KMS-11 (cell line): ENCODE measurements around the gene CFTR.

Experiments
- H2AFZ ChIP-seq: fragments of 200-600 bp; sonication (generic); 2 replicates; pipeline ENCODE4 v1.6.1; 2016; ENCODE audit warnings: antibody characterized with exemption, mixed run types, low read depth
- H3K27ac ChIP-seq: fragments of 200-600 bp; sonication (generic); 2 replicates; pipeline ENCODE4 v1.6.1; 2016; ENCODE audit warnings: mild to moderate bottlenecking, mixed run types
- H3K27me3 ChIP-seq: fragments of 200-600 bp; sonication (generic); 2 replicates; pipeline ENCODE4 v1.6.1; 2017; ENCODE audit warnings: mild to moderate bottlenecking, low read depth, mixed run types, moderate library complexity; ENCODE audit not compliant: insufficient read depth
- H3K36me3 ChIP-seq: fragments of 200-600 bp; sonication (generic); 2 replicates; pipeline ENCODE4 v1.6.1; 2017; ENCODE audit warnings: mild to moderate bottlenecking, mixed run types; ENCODE audit not compliant: insufficient read depth
- H3K4me1 ChIP-seq: fragments of 200-600 bp; sonication (generic); 2 replicates; pipeline ENCODE4 v1.6.1; 2016; ENCODE audit warnings: mild to moderate bottlenecking, low read depth, mixed run types; ENCODE audit not compliant: poor library complexity, severe bottlenecking
- H3K4me2 ChIP-seq: fragments of 200-600 bp; sonication (generic); 2 replicates; pipeline ENCODE4 v1.7.0; 2016; ENCODE audit warnings: mild to moderate bottlenecking, mixed run types
- H3K4me3 ChIP-seq: fragments of 200-600 bp; sonication (generic); IDR thresholded peaks from 2 replicates; pipeline ENCODE4 v1.6.1; 2017; ENCODE audit warnings: low read depth, low read length, mixed read lengths; ENCODE audit not compliant: insufficient read depth
- H3K79me2 ChIP-seq: fragments of 200-600 bp; sonication (generic); 2 replicates; pipeline ENCODE4 v1.6.1; 2016; ENCODE audit warnings: low read depth, mixed run types; ENCODE audit not compliant: insufficient read depth
- H3K9ac ChIP-seq: fragments of 200-600 bp; sonication (generic); 2 replicates; pipeline ENCODE4 v1.6.1; 2016; ENCODE audit warnings: mild to moderate bottlenecking, mixed run types
- H4K20me1 ChIP-seq: fragments of 200-600 bp; sonication (generic); 2 replicates; pipeline ENCODE4 v1.6.1; 2016; ENCODE audit warnings: mild to moderate bottlenecking, mixed run types; ENCODE audit not compliant: insufficient read depth
- TF ChIP-seq, protein P1 (sequence below): fragments of 200-600 bp; sonication (generic); conservative IDR thresholded peaks from 2 replicates; pipeline ENCODE4 v1.6.1; 2017; ENCODE audit warnings: low read depth, mild to moderate bottlenecking, antibody characterized with exemption, low read length, moderate library complexity, mixed read lengths

CFTR gene

DNA sequence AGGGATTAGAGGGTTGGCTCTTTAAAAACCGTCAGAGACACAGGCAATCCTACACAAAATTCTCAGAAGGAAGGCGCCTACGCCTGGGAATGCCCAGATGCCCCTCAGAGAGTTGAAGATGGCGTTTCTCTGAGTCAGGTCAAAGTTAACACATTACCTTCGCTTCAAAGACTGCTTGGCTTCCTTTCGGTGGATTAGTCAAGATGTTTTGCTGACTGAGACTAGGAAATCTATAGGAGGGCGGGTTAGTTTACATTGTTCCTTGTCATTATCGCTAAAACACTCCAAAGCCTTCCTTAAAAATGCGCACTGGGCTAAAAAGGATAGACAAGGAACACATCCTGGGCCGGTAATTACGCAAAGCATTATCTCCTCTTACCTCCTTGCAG is 995 bp upstream of the CFTR start:
- H2AFZ ChIP-seq = no peak overlapping the region
- no peak overlapping the region for H3K4me2 ChIP-seq
- H3K27me3 ChIP-seq = no peaks in the 10 kb centered on the region
- no peak overlapping the region for H3K27ac ChIP-seq
- TF ChIP-seq, protein P1, sequence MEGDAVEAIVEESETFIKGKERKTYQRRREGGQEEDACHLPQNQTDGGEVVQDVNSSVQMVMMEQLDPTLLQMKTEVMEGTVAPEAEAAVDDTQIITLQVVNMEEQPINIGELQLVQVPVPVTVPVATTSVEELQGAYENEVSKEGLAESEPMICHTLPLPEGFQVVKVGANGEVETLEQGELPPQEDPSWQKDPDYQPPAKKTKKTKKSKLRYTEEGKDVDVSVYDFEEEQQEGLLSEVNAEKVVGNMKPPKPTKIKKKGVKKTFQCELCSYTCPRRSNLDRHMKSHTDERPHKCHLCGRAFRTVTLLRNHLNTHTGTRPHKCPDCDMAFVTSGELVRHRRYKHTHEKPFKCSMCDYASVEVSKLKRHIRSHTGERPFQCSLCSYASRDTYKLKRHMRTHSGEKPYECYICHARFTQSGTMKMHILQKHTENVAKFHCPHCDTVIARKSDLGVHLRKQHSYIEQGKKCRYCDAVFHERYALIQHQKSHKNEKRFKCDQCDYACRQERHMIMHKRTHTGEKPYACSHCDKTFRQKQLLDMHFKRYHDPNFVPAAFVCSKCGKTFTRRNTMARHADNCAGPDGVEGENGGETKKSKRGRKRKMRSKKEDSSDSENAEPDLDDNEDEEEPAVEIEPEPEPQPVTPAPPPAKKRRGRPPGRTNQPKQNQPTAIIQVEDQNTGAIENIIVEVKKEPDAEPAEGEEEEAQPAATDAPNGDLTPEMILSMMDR = no peak
- no peaks in the 10 kb centered on the region for H3K79me2 ChIP-seq
- H3K4me3 ChIP-seq = no peak overlapping the region
- H3K4me1 ChIP-seq = no peaks in the 10 kb centered on the region
- no peaks in the 10 kb centered on the region for H3K36me3 ChIP-seq
- H3K9ac ChIP-seq = no peak overlapping the region
- no peaks in the 10 kb centered on the region for H4K20me1 ChIP-seq

DNA sequence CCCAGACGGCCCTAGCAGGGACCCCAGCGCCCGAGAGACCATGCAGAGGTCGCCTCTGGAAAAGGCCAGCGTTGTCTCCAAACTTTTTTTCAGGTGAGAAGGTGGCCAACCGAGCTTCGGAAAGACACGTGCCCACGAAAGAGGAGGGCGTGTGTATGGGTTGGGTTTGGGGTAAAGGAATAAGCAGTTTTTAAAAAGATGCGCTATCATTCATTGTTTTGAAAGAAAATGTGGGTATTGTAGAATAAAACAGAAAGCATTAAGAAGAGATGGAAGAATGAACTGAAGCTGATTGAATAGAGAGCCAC is 184 bp downstream of the CFTR start:
- no peak overlapping the region for H3K27ac ChIP-seq

DNA sequence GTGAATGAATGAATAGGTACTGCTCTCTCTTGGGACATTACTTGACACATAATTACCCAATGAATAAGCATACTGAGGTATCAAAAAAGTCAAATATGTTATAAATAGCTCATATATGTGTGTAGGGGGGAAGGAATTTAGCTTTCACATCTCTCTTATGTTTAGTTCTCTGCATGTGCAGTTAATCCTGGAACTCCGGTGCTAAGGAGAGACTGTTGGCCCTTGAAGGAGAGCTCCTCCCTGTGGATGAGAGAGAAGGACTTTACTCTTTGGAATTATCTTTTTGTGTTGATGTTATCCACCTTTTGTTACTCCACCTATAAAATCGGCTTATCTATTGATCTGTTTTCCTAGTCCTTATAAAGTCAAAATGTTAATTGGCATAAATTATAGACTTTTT is 1.2 kb downstream of the CFTR start:
- Histone ChIP-seq H2AFZ (no peak overlapping the region), H3K4me3 (no peak overlapping the region)
- TF ChIP-seq, protein P1 = no peak

More for the DNA sequence above, 184 bp downstream of the CFTR start:
- H3K36me3 ChIP-seq = no peaks in the 10 kb centered on the region
- H4K20me1 ChIP-seq = no peaks in the 10 kb centered on the region
- no peaks in the 10 kb centered on the region for H3K4me1 ChIP-seq
- H3K4me3 ChIP-seq = no peak overlapping the region
- no peak overlapping the region for H3K9ac ChIP-seq
- H3K27me3 ChIP-seq = no peaks in the 10 kb centered on the region
- no peaks in the 10 kb centered on the region for H3K79me2 ChIP-seq
- TF ChIP-seq, protein P1 = no peak
- no peak overlapping the region for H2AFZ ChIP-seq
- no peak overlapping the region for H3K4me2 ChIP-seq

DNA sequence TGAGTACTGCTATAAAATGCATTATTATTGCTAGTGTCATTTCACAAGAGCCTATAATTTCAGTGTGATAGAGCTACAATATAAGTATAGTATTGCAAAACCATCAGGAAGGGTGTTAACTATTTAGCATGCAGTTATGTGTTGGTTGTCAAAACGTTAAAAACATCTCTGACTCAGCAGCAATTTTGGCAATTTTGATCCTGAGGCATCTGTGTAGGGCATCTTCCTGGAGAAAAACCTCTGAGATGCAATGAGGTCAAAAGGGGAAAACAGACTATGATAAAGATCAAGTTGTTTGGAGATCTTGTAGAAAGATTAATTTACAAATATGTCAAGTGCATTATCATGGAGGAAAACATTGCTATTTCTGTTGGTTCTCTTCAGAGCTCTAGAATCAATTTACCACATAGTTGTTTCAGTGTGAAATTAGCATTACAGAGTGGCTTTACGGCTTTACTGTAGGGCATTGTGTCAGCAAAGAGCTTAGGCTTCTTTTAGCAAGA is 5.3 kb downstream of the CFTR start:
- Histone ChIP-seq H3K9ac (no peak overlapping the region), H3K27ac (no peak overlapping the region), H3K4me1 (no peaks in the 10 kb centered on the region), H3K4me3 (no peak overlapping the region), H3K36me3 (no peaks in the 10 kb centered on the region), H2AFZ (no peak overlapping the region), H4K20me1 (no peaks in the 10 kb centered on the region), H3K79me2 (no peaks in the 10 kb centered on the region), H3K4me2 (no peak overlapping the region), H3K27me3 (no peaks in the 10 kb centered on the region)
- TF ChIP-seq, protein P1 = no peak

More for the DNA sequence above, 1.2 kb downstream of the CFTR start:
- no peaks in the 10 kb centered on the region for H3K36me3 ChIP-seq
- no peak overlapping the region for H3K4me2 ChIP-seq
- H3K4me1 ChIP-seq = no peaks in the 10 kb centered on the region
- no peaks in the 10 kb centered on the region for H3K27me3 ChIP-seq
- no peak overlapping the region for H3K9ac ChIP-seq
- no peaks in the 10 kb centered on the region for H3K79me2 ChIP-seq
- no peak overlapping the region for H3K27ac ChIP-seq
- no peaks in the 10 kb centered on the region for H4K20me1 ChIP-seq

DNA sequence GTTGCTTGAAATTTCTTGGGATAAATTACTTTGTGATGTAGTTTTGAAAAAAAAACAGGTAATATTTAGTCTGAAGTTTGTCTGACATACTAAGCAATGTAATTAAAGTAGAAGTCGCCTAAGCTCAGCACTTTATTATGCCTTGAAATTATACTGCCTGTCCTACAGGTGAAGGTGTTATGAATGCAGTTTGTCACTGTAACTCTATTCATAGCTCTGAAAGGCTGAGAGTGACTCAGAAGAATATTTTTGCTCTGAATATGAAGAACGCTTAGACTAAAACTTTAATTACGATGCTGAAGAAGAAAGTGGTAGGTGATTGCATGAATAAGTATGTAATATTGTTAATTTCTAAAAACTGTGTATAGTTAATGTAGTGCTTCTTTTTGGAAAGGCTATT is 9.2 kb downstream of the CFTR start:
- TF ChIP-seq, protein P1 = no peak
- Histone ChIP-seq H3K79me2 (no peaks in the 10 kb centered on the region), H3K27ac (no peak overlapping the region), H3K36me3 (no peaks in the 10 kb centered on the region), H4K20me1 (no peaks in the 10 kb centered on the region), H3K4me3 (no peak overlapping the region), H3K4me1 (no peaks in the 10 kb centered on the region), H3K27me3 (no peaks in the 10 kb centered on the region), H2AFZ (no peak overlapping the region), H3K4me2 (no peak overlapping the region), H3K9ac (no peak overlapping the region)
